HT1080 (cell line): ENCODE data around the gene C1GALT1. TPM values are rescaled to one million over a fixed set of nuclear protein-coding genes. Genes with fewer than 3 reads are reported as not detected.
"Not testable (repeated sequence)": the region's sequence is repeated elsewhere in the genome, so short reads cannot be mapped to it uniquely, and the experiment has no call there.

ENCODE experiments used
- DNase-seq: peaks from one replicate; pipeline ENCODE4 v3.0.0-alpha.2; 2015; ENCODE audit warnings: low read depth
- total RNA-seq: library from RNA; depleted of rRNA; stranded (reverse); fragments of >200 nt; shearing (Covaris generic); gene quantifications from 2 replicates; pipeline ENCODE4 v1.2.3, GENCODE V29; 2014

C1GALT1 gene
- total RNA-seq, 1 experiment from 2014 or later, result 41.8 TPM

GRCh38 chr7:7166318-7166717 lies 16.0 kb upstream of the C1GALT1 start:
- no peak for DNase-seq

- DNase-seq, result no peak
Observed at GRCh38 chr7:7169296-7169695, 13.0 kb upstream of the C1GALT1 start.

DNA sequence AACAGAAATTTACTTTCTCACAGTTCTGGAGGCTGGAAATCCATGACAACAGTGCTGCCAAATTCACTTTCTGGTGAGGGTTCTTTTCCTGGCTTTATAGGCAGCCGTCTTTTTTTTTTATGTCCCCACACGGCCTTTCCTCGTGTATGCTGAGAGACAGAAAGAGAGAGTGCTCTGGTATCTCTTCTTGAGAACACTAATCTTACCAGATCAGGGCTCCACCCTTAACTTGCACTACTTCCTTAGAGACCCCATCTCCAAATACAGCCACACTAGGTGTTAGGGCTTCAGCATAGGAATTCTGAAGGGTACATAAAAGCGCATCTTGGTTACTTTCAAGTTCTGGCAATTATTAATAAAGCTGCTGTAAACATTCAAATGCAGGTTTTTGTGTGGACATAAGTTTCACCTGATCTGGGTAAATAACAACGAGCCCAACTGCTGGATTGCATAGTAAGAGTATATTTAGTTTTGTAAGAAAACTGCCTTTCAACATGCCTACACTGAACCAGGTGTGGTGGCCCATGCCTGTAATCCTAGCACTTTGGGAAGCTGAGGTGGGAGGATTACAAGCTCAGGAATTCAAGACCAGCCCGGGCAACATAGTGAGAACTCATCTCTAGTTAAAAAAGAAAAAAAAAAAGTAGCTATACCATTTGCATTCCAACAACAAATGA lies 8.2 kb upstream of the C1GALT1 start:
- no peak for DNase-seq

DNA sequence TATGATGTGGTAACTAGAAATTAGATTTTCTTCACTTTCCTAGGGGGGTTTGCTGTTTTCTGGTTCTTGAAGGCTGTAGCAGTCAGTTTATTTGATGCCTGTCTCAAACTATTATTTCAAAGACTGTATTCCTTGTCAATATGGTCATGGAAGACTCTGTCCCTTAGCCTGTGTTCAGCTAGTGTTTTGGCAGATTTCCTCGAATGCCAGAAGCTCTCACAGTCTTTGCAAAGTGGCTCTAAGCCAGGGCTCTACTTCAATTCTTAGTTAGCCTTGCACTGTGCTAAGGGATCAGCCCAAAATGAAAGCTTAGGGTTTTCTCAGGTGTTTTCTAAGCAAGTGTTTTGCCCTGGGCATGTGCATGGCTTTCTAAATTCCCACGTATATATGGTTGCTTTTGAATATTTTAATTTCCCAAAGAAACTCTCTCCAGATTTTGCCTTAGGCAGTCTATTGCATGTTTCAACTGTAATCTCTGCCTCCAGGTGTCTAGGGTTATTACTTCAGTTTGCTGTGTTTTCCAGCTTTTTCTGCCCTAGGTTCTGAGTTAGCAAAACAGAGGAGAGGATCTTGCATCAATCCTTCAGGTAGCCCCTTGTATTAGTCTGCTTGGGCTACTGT lies 7.2 kb upstream of the C1GALT1 start:
- DNase-seq, result no peak

GRCh38 chr7:7176406-7177043 lies 5.8 kb upstream of the C1GALT1 start:
- DNase-seq, result peak; percentile 87

DNA sequence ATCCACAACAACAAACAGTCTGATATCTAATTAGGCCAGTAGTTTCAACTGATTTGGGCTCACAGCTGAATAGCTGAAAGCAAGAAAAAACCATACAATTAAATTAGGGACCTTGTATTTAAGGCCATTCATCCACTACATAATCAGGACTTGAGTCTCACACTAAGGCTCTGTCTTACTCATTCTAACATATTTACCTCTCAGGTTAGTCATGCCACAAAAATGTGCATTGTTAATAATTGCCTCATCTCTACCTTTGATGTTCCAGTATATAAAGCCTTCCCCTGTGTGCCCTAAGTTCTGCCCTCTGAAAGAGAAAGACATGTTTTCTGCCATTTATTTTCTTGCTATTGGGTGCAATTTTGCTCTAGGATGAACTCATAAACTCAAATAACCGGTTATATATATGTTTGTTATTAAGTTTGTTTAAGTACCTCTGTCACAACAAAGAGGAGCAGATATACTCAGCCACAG lies 5.3 kb upstream of the C1GALT1 start:
- DNase-seq, result peak; percentile 96

GRCh38 chr7:7178081-7178480 lies 4.3 kb upstream of the C1GALT1 start:
- DNase-seq, result no peak

- DNase-seq, result peak; percentile 72
Observed at GRCh38 chr7:7178906-7179305, 3.4 kb upstream of the C1GALT1 start.

GRCh38 chr7:7180725-7181449 lies 1.5 kb upstream of the C1GALT1 start:
- no peak for DNase-seq

DNA sequence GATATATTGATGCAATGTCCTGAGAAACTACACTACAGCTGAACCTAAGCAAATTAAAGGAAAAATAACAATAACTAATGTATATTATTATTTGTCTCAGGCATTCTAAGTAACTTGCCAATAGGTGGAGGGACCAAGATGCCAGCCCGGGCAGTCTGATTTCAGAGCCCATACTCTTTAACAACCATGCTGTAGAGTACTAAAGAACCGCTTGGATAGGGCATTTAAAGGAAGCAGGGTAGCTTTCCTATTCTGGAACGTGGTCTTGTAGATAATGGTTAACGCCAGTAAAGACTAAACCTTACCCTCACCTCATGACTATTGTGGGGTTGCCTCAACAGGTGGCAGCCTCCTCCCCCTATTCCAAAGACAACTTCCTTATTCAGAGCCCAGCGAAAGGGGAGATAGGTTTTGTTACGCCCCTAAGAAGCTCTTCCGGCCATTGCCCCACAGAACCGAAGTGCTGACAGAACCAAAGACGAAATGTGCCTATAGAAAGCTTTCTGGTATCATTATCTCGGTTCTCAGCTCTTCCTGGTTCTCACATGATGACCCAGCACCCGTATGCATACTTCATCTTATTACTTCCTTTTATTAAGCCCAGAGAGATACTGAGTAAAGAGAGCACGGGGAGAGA lies 707 bp upstream of the C1GALT1 start:
- peak; percentile 54 for DNase-seq

- peak; percentile 31 for DNase-seq
Observed at GRCh38 chr7:7183061-7183837, 905 bp downstream of the C1GALT1 start.

DNA sequence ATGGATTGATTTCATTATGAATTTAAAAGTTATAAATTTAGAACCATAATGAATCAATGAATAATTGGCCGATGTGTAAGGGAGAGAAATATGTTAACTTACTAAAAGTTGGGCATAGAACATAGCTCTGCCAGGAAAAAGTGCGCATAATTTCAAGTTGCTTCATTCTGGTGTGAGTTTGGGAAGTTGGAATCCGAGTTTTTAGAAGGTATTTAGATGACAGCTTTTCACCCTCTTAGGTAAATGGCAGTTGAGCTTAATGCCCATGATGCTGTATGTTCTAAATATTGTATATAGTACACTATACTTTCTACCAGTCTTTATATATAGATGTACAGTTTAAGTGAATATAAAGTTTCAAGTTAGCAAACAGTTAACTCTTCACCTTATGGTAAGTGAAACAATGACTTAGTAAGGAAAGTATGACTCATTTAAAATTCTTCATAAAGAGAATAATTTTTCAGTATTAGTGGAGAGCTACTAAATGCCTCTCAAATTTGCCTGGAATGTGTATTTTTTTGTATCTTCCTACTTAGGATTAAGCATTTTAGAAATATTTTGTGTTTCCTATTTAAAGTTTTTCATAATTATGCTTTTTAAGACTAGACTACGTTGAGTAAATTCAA lies 1.6 kb downstream of the C1GALT1 start:
- DNase-seq, result no peak

DNA sequence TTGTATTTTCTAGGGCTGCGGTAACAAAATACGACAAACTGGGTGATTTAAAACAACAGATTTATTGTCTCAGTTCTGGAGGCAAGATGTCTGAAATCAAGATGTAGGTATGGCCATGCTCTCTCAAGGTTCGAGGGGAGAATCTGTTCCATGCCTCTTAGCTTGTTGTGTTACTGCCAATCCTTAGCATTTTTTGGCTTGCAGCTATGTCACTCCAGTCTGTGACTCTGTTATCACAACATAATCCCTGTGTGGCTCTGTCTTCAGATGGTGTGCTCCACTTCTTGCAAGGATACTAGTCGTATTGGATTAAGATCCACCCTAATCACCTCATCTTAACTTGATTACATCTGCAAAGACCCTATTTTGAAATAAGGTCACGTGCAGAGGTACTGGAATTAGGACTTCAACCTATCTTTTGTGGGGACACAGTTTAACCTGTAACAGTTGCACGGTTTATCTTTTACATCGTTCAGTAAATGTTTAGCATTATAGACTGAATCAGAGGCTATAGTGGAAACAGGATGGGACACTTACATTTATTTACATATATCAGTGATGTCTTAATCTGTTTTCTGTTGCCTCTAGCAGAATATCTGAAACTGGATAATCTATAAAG lies 3.1 kb downstream of the C1GALT1 start:
- no peak for DNase-seq

GRCh38 chr7:7188091-7188490 lies 5.7 kb downstream of the C1GALT1 start:
- DNase-seq, result no peak

DNA sequence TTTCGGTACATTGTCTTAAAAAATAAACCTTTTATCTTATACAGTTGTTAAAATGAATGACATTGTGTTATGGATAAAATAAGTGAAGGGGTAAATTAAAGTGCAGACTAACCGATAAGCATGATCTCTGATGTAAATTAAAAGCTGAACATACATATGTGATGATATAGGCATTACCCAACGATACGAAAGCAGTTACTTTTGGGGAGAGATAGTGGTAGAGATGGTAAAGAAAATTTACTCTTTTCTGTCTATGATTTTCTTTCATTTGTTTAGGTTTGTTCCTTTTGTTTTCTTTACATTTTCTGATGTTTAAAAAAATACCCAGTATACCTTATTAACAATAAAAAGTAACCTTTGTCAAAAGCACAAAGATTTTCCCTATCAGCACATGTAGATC lies 6.4 kb downstream of the C1GALT1 start:
- DNase-seq, result no peak

DNA sequence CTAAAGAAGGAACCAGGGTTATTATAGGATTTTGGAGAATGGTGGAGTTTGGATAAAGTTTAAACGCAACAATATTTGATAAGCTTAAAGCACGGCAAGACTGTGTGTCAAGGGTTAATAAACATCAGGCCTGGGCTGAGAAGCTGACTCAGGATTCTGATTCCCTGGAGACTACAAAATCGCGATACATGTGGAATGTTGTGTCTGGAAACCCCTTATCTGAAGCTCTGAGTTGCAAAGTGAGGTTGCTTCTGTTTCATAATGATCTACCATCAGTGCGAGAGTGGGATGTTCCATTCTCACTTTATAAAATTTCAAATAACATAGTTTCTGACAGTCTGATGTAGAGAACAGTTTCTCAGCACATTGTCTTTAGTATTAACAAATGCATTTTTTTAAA lies 7.8 kb downstream of the C1GALT1 start:
- no peak for DNase-seq

GRCh38 chr7:7191137-7191536 lies 8.8 kb downstream of the C1GALT1 start:
- DNase-seq, result no peak

DNA sequence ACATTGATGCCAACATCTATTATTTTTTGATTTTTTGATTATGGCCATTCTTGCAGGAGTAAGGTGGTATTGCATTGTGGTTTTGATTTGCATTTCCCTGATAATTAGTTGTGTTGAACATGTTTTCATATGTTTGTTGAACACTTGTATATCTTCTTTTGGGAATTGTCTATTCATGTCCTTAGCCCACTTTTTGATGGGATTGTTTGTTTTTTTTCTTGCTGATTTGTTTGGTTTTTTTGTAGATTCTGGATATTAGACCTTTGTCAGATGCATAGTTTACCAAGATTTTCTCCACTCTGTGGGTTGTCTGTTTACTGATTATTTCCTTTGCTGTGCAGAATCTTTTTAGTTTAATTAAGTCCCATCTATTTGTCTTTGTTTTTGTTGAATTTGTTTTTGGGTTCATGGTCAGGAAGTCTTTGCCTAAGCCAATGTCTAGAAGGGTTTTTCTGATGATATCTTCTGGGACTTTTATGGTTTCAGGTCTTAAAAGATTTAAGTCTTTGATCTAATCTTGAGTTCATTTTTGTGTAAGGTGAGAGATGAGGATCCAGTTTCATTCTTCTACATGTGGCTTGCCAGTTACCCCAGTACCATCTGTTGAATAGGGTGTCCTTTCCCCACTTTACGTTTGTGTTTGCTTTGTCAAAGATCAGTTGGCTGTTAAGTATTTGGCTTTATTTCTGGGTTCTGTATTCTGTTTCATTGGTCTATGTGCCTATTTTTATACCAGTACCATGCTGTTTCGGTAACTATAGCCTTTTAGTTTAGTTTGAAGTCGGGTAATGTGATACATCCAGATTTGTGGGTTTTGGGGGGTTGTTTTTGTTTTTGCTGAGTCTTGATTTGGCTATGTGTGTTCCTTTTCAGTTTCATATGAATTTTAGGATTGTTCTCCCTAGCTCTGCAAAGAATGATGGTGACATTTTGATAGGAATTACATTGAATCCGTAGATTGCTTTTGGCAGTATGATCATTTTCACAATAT lies 10.7 kb downstream of the C1GALT1 start:
- not testable (repeated sequence) for DNase-seq
